Smooth muscle cell of the brain vasculature (primary cell): Measurements from ENCODE around the gene CYBC1.

Source experiments
- DNase-seq: peaks from one replicate; pipeline ENCODE4 v3.0.0-alpha.2; 2012; ENCODE audit warnings: low read depth, low spot score

The CYBC1 gene

DNA sequence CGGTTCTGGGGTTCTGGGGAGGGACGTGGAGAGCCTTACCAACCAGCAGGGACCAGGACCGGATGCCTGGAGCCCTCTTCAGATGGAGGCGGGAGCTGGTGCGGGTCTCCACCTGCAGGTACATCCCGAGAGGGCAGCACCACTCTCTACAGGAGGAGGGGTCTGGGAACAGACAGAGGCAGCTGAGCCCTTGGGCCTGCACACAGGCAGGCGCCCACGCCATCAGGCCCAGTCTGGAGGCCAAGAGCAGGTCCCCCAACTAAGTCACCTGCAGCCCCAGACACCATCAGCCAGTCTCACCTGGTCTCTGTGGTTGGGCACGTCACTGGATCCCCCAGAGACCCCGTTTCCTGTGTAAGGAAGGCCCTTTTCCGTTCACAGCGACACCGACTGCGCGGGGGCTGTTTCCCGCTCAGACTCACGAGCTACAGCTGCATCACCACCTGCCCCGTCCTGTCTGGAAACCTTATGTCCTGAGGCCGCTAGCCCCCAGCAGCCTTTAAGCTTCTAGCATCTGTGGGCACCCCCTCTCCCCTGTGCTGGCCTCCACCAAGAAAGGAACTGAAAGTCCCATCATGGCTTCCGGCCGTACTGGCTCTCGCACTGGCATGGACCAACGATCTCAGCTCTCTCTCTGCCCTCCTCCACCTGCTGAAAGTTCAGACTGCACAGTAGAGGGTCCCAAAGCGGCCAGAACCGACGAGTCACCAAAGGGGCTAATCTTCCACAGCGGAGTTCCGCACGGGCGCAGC is 1.2 kb downstream of the CYBC1 start:
- DNase-seq, result no peak

DNA sequence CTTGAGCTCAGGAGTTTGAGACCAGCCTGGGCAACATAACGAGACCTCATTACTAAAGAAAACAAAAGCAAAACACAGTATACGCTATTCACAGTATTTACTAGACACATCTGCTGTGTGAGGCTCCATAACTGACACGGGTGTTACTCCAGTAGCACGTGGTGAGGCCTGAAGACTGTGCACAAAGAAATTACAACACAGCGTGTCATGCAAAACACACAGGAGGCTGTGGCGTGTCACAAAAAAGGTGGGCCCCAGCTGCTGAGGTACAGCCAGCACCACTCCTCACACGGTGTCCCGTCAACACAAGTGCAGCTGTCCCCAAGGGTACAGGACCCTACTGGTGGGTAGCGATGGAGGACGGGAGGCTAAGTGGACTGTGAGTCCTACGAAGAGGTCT is 2.7 kb downstream of the CYBC1 start:
- no peak for DNase-seq

DNA sequence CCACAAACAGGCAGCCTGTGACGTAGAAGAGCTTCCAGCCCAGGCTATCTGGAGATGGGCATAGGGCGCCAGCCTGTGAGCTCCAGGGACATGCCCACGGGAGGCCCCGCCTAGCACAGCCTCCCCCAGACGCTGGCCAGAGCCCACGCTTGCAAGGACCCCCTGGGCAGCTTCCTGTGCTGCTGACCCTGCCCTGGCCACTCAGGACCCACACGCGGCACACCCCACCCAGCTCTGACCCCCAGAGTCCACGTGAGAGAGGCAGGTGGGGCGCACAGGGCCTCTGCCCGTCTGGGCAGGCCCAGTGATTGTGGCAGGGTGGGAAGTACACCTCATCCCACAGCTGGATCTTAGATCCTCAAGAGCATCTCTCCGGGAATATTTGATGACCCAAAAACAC is 3.9 kb downstream of the CYBC1 start:
- no peak for DNase-seq

DNA sequence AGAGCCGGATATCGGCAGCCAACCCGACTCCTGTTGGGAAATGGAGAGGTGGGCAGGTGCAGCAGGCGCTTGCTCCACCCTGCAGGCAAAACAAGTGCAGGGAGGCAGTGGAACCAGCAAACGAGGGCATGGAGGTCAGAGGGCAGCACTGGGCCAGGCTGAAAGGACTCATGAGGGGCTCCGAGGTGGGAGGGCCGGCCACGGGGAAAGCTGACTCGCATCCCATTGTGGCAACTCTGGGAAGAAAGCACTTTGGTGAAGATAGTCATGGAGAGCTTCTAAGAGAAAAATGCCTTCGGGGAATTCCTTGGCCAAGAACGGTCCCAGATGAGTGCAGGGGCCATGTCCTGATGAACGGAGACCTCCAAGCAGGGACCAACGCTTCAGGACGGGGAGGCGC is 4.4 kb downstream of the CYBC1 start:
- no peak for DNase-seq

DNA sequence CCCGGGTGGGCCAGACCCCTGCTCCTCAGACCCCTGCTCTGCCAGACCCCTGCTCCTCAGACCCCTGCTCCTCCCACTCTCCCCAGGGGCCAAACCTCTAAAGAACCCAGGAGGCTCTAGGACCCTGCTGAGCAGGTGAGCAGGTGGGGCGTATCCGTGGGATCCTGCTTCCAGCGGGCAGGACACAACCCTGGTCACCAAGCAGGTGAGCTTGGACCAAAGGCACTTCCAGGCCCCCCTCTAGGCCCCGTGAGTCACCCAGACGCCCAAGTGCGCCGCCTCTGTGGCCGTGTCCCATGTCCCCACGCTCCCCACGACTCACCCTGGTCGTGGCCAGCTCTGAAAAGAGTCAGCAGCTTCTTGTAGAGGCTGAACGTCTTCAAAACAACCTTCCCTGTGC is 5.0 kb downstream of the CYBC1 start:
- no peak for DNase-seq

DNA sequence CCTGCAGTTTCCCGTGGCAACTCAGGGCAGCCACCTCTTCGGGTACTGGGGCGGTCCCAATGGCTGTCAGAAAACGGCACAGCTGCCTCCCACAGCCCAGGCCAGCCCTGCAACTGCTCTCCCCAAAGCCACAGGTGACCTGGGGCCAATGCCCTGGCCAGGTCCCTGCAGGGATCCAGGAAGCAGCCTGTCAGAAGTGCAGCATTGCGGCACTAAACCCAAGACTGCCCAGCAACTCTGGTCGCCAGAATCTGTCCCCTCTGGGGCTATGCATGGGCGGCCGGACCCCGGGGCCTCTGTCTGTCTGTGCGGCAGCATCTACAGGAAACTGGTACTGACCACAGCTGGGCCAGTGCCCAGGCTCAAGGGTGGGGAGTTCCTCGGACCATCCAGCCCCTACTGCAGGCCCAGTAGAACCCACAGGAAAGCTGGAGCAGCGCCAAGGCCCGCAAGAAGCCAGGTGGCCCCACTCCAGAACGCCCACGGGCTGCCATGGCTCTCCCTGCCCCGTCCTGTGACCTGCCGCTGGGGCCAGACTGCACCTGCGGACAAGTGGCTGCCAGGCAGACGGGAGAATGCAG is 5.5 kb downstream of the CYBC1 start:
- no peak for DNase-seq

DNA sequence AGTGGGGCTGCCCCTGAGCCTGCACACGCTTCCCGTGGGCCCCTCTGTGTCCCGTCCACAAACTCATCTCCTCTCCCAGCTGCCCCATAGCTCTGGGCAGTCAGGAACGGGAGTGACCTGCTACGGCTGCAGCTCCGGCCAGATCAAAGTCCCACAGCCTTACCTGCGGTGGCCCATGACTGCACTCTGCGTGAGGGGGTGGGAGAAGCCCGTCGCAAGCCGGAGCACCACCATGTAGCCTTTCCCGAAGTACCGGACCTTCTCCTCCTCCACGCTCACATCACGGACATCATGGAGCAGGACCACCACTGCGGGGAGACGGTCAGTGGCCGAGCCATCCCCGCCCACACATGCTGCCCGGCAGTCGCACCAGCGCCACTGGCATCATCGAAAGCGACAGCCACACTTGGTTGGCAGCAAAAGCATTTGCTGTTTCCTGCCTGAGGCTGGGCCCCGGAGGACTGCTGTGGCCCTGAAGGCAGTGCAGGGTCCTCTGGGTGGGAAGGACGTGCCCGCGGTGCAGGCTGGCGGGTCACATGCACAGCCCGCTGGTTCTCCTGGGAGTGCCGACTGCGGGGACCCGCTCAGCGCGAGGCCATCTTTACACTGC is 6.2 kb downstream of the CYBC1 start:
- no peak for DNase-seq

DNA sequence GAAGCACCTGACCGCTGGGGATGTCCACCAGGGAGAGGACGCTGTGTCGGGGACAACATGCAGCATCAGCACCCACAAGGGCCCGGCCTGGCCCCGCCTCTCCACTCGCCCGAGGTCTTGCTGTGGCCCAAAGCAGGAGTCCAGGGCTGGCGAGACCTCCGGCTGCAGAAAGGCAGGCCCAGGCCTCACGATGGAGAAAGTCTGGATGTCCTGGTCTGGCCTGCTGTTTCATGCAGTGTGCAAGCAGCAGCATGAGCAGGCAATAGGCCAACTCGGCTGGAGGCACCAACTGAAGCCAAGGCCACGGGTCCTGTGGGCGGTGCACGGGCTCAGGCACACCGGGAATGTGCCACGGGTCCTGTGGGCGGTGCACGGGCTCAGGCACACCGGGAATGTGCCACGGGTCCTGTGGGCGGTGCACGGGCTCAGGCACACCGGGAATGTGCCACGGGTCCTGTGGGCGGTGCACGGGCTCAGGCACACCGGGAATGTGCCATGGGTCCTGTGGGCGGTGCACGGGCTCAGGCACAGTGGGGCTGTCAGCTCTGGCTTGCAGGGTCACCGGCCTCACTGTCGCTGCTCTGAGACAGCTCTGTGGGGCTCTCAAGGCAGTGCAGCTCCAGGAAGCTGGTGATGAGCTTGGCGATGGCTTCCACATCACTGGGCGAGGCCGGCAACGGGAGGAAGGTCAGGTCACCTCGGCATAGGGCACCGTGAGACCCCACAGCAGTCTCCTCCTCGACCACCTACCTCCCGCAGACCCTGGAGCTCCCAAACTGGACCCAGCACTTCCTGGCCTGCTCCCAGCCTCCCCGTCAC is 6.9 kb downstream of the CYBC1 start:
- DNase-seq, result no peak

DNA sequence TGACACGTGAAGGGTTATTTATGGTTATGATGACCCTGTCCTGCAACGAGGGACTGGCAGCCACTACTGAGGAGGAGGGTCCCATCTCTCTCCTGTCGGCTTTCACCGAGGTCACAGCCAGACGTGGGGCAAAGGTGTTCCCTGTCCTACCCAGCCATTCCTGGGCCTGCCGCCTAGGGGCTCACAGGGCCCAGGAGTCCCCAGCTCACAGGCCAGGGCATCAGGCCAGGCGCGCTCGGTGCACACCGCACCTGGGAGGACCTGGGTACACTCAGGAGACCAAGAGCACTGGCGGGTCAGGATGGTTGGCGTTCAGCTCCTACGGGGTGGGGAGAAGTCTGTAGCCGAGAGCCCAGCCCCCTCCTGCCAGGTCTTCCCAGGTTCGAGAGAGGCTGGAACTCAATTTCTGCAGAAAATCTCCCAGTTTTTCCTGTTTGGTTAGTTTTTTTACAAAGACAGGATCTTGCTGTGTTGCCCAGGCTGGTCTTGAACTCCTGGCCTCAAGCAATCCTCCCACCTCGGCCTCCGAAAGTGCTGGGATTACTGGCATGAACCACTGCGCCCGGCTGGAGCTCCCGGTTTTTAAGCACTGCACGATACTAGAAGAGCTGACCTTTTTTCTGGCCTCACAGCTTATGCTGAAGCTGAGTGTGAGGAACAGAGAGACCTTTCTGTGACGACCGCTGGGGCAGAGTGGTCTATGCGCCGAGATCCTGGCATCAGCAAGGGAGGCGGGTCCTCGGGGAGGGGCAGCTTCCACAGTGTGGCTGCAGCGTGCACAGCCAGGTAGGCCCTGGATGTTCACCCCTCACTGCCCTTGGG is 7.7 kb downstream of the CYBC1 start:
- no peak for DNase-seq

DNA sequence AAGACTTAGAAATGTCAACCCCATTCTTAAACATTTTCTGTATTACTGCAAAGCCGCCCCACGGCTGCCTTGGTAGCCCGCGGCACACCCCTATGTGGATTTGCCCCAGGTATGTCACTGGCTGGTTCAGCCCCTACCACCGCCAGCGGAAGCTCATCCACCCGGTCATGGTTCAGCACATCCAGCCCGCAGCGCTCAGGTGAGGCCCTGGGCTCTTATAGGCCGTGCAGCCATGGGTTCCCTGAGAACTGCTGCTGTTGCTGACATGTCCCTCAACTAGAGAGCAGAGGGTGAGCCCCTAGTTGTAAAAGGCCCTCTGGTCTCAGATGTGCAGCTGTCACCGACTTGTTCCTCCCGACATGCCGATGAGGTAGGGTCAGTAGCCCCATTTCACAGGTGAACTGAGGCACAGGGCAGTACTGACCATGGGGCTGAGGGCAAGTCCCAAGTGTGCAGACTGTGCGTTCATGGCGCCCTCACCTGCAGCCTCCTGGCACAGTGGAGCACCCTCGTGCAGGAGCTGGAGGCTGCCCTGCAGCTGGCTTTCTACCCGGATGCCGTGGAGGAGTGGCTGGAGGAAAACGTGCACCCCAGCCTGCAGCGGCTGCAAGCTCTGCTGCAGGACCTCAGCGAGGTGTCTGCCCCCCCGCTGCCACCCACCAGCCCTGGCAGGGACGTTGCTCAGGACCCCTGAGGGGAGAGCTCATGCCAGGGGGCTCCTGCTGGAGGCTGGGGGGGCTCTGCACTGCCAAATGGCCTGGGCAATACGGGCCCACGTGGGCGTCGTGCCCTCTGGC is 8.7 kb downstream of the CYBC1 start:
- no peak for DNase-seq

DNA sequence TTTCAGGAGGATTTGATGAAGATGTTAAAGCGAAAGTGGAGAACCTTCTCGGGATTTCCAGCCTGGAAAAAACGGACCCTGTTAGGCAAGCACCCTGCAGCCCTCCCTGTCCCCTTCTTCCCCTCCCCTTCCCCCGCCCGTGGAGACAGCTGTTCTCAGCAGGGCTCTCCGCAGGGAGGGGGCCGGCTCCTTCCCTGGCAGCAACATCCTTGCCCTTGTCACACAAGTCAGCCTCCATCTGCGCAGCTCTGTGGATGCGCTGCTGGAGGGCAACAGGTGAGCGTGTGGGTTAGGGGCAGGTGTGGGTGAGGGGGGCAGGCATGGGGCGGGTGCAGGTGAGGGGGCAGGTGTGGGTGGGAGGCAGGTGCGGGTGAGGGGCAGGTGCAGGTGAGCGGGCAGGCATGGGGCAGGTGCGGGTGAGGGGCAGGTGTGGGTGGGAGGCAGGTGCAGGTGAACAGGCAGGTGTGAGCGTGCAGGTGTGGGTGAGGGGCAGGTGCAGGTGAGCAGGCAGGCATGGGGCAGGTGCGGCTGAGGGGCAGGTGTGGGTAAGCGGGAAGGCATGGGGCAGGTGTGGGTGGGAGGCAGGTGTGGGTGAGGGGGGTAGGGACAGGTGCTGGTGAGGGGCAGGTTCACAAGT is 9.4 kb downstream of the CYBC1 start:
- DNase-seq, result no peak

DNA sequence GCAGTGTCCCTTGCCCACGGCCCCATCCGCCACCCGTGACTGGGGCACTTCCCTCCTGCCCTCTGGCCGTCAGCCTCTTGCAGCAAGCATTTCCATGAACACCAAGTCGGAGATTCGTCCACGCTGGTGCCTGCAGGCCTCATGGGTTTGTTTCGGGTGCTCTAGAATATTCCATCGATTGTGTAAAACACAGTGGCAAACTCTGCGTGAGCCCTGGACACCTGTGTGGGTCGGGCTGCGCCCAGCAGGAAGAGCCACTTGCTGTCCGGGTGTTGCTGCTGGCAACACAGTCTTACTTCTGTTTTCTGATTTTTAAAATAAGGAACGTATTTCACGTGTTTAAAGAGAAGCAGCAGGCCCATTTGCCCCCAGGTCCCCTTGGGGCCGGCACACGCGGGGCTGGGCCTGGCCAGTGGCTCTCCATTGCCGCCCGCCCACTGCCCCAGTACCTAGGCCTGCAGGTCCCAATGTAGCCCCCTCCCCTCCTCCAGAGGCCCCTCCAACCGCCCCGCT is 10.0 kb downstream of the CYBC1 start:
- no peak for DNase-seq

DNA sequence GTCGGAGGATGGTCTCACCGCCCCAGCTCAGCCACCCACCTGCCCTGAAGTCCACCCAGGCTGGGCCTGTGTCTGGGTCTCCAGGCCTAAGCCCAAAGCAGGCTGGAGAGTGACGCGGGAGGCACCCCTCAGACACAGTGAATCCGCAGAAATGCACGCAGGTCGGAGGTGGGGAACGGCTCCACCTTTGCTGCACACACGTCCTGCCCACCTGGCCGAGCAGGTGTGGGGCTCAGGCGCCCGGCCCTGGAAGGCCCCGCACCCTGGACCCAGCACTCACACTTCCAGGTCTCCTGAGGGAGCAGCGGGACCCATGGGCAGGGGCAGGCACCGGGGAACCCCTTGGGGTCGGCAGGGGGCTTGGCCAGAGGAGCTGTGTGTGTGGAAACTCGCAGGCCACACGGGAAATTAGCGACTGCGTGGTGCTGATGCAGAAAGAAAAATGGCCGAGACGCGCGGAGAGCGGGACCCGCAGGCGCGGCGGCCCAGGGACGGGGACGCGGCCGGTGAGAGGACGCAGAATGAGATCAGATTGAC is 10.7 kb downstream of the CYBC1 start:
- DNase-seq, result no peak

DNA sequence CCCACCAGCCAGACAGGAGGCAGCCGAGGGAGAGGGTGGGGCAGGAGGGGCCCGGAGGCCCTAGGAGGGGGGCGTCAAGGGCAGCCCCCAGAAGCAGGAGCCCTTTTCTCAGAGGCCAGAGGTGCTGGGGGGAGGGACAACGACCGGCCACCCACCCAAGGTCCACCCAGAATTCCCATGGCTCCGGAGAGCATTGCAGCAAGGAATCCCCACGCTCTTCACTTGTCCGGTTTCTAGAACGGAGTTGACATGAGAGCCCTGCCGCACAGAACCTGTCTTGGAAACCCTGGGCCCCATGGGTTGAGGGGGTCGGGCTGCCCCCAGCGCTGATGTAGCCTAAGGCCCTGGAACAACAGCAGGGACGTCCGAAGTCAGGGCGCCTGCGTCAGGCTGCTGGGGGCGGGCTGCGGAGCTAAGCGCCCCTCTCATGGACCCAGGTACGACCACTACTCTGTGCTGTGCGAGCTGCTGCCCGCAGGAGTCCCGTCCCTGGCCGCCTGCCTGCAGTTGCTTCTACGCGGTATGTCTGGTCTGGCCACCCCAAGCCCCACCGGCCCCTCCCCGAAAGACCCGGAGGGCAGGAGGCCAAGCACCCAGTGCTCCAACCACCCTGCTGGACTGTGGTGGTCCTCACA is 11.2 kb downstream of the CYBC1 start:
- DNase-seq, result no peak

DNA sequence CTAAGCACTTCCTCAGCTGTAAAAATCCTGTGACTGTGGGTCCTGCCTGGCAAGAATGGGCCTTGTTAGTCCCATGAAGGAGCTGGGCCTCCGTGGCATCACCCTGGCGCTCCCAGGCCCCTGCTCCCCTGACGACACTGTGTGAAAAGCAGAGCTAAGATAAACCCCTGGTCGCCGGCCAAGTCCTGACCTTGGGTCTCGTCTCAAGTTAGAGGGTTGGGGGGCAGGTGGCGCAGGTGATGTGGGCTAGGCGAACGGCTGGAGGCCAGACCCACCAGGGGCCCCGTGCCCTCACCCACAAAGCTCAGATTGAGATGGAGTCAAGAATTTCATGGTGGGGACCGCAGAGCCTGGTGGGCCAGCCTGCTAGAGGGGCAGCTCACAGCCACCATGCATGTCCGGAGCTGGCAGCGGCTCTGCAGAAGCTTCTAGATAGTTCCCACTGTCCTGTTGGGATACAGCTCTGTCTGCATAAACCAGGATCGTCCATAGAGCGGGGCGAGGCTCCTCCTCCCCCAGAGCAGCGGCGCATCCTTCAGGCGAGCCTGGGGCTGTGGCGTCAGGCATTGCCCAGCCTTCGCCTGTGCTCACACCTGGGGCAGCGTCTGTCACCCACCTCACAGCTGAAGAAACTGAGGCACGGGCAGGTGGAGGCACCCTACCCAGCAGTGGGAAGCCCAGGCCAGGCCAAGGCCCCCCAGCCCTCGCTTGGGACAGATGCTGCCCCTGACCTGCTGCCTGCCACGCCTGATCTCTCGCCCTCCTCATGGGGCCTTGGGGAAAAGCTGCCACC is 12.0 kb downstream of the CYBC1 start:
- DNase-seq, result no peak

DNA sequence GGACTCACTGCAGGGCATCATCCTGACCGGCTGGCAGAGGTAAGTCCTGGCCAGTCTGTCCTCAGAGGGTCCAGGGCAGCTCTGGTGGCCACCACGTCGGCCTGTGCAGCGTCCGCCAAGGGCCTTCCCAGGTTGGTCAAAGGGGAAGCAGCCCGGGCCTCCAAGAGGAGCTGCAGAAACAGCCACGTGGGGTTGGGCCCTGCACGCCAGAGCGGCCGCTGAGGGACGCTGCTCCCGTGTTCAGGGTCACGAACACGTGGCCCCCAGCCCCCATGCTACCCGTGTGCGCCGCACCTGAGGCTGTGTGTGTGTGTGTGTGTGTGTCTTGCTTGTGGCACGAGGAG is 13.3 kb downstream of the CYBC1 start:
- no peak for DNase-seq

DNA sequence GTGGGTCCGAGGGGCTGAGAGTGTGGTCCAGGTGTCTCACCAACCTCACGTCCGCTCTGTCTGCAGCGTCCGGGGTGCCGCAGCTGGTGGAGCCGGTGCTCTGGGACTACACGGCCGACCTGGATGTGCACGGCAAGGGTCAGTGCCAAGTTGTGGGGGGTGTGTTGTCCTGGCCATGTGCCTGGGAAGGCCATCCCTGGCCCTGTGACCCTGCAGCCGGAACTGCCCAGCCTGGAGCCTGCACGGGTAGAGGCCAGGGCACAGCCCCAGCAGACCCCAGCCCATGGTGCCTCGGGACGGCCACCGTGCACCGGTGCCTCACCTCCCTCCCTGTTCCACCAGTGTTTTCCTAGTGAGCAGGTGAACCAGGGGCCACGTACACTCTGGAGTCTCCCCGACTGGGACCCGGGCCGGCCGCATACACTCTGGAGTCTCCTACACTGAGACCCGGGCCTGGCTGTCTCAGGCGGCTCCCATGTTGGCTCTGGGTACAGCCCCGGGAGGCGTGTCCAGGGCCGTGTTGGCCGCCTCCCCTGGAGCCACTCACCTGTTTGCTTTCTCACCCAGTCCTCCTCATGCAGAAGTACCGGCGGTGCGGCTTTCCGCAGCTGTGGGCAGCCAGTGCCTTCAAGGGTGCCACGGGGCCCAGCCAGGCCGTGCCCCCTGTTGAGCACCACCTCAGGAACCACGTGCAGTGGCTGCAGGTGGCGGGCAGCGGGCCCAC is 13.8 kb downstream of the CYBC1 start:
- no peak for DNase-seq
